ENCODE measurements around the gene ALPG. TPM values are rescaled to one million over a fixed set of nuclear protein-coding genes. Genes with fewer than 3 reads are reported as not detected.
A peak's percentile ranks its signal among the peaks of the same experiment; 100 is the strongest.

The ALPG gene
- total RNA-seq, 2 donors from 2014 or later, result not detected

DNA sequence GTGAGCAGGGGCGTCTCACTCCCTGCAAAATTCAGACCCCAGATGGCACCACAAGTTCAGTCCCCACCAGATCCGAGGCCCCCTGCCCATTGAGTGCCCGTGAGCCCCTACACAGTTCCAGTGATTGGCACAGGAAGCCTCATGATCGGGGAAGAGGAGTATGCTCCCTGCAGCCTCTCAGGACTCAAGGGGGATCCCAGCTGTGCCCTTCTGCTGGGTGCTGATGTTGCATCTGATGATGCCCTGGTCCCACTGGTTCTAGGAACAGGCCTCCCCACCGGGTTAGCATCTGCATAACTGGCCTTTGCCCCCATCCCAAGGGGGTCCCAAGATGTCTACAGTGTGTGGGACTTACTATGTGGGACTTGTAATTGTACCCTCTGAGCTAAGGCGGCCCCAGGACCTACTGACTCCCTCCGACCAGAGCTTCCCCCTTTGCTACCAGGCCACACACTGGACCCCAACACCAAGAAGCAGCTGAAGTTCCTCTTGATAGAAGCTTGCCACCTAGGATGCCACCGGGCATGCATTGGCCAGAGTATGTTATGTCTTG lies 8.6 kb downstream of the ALPG start:
- Histone ChIP-seq H3K27me3 (ENCODE audit: control insufficient read depth, insufficient read depth, low read length, poor library complexity, severe bottlenecking) (peaks cover 83% of the 10 kb centered on the region), H3K9me3 (ENCODE audit: control insufficient read depth, low read length) (no peaks in the 10 kb centered on the region), H3K27ac (ENCODE audit: low read depth, low read length) (no peak overlapping the region), H3K4me3 (ENCODE audit: low read length) (no peak overlapping the region), H3K9ac (ENCODE audit: extremely low read depth, low read length, poor library complexity, severe bottlenecking) (no peak overlapping the region), H3K4me1 (ENCODE audit: control insufficient read depth, insufficient read depth, low read length) (no peaks in the 10 kb centered on the region), H3K36me3 (ENCODE audit: control insufficient read depth, insufficient read depth, low read length) (no peaks in the 10 kb centered on the region)
- H3K4me3 Mint-ChIP-seq, result no peak overlapping the region
- TF ChIP-seq, protein P1, sequence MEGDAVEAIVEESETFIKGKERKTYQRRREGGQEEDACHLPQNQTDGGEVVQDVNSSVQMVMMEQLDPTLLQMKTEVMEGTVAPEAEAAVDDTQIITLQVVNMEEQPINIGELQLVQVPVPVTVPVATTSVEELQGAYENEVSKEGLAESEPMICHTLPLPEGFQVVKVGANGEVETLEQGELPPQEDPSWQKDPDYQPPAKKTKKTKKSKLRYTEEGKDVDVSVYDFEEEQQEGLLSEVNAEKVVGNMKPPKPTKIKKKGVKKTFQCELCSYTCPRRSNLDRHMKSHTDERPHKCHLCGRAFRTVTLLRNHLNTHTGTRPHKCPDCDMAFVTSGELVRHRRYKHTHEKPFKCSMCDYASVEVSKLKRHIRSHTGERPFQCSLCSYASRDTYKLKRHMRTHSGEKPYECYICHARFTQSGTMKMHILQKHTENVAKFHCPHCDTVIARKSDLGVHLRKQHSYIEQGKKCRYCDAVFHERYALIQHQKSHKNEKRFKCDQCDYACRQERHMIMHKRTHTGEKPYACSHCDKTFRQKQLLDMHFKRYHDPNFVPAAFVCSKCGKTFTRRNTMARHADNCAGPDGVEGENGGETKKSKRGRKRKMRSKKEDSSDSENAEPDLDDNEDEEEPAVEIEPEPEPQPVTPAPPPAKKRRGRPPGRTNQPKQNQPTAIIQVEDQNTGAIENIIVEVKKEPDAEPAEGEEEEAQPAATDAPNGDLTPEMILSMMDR (conservative IDR thresholded peaks at IDR 0.05), result no peak
- peak; percentile 30 for DNase-seq
- no peaks in the 10 kb centered on the region for H3K36me3 Mint-ChIP-seq (ENCODE audit: low read depth)
- H3K9me3 Mint-ChIP-seq, result no peaks in the 10 kb centered on the region
- 86 to 91% methylated on average over 4 to 8 of the region's 8 CpGs for WGBS, 2 experiments (ENCODE audit: insufficient coverage in 1 of 2, insufficient read length in 1 of 2)
- no peak overlapping the region for H3K27ac Mint-ChIP-seq
- H3K27me3 Mint-ChIP-seq (ENCODE audit: insufficient read depth), result peaks cover 65% of the 10 kb centered on the region
- H3K4me1 Mint-ChIP-seq, result peaks cover 3% of the 10 kb centered on the region

DNA sequence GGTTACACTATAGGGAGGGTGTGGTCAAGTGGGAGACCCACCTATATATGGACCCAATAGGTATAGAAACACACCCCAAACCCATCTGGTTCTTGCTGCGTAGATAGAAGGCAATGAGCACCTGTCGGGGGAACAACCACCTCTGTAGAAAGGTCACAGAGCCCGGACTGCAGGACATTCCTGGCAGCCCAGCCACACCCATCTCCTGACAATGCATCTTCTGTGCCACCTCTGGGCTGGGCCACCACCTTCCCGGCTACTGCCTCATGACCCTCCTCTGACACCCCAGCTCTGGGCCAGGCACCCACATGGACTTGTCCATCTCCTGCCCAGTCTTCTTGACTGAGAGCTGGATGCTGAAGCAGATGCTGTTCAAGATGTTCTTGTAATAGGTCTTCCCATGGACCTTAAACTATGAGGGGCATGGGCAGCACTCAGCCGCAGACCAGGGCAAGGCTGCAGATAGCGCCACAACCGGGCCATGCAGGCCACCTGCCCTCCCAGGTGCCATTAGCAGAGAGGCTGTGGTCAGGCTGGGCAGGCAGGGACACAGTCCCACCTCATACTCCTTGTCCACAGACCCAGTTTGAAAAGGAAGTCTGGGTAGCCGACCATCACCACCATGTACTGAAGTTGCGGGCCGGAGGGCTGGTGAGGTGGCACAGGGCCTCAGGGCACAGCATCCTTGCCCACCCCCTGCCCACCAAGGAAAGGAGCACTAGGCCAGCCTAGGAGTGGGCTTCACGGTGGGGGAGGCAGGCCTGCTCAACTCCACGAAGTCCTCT lies 9.3 kb downstream of the ALPG start:
- Mint-ChIP-seq H3K27ac (no peak overlapping the region), H3K36me3 (ENCODE audit: low read depth) (no peaks in the 10 kb centered on the region), H3K27me3 (ENCODE audit: insufficient read depth) (peaks cover 69% of the 10 kb centered on the region), H3K4me1 (peaks cover 3% of the 10 kb centered on the region), H3K4me3 (no peak overlapping the region), H3K9me3 (no peaks in the 10 kb centered on the region)
- WGBS, 2 experiments (ENCODE audit: insufficient coverage in 1 of 2, insufficient read length in 1 of 2), result 90 to 94% methylated on average over 7 to 12 of the region's 12 CpGs
- H3K27me3 ChIP-seq (ENCODE audit: control insufficient read depth, insufficient read depth, low read length, poor library complexity, severe bottlenecking), result peaks cover 87% of the 10 kb centered on the region
- H3K4me1 ChIP-seq (ENCODE audit: control insufficient read depth, insufficient read depth, low read length), result no peaks in the 10 kb centered on the region
- H3K27ac ChIP-seq (ENCODE audit: low read depth, low read length), result no peak overlapping the region
- DNase-seq, result peak; percentile 35
- TF ChIP-seq, protein P1 (conservative IDR thresholded peaks at IDR 0.05), result no peak
- no peaks in the 10 kb centered on the region for H3K36me3 ChIP-seq (ENCODE audit: control insufficient read depth, insufficient read depth, low read length)
- H3K4me3 ChIP-seq (ENCODE audit: low read length), result no peak overlapping the region
- no peaks in the 10 kb centered on the region for H3K9me3 ChIP-seq (ENCODE audit: control insufficient read depth, low read length)
- H3K9ac ChIP-seq (ENCODE audit: extremely low read depth, low read length, poor library complexity, severe bottlenecking), result no peak overlapping the region

DNA sequence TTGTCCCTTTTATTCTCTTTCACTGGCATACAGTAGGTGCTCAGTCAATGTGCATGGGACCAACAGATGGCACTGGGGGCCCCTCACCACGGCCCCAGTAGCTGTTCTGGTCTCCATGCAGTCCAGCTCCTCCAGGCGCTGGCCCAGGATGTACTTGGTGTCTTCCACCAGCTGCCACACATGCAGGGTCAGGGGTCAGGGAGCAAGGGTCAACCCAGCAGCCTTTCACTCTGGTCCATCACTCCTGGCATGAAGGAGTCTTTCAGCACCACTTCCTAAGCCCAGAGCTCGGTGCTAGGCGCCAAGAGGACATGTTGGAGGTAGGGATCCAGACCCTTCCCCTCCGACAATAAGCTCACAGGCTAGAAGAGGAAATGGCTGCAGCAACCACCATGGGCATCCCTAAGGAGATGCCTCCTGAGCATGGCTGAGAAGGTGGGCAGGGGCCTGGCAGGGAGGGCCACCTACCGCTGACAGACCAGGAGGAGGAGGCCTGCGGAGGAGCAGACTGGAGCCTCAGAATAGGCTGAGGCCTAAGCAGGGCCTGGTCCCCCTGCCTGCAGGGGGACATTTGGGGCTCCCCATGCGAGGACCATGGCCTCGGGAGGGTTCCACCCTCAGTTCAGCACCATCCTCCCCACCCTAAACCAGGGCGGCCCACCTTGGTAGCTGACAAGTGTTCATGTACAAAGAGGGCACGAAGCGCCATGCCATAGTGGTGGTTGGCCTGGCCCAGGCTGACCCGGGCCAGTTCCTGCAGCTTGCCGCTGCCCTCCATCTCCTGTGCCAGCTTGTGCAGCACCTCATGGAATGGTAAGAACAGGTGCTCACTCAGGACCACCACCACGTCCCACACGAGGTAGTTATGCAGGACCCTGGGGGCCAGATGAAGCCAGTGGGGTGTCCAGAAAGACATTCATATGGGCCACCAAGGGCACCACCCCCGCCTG lies 10.2 kb downstream of the ALPG start:
- Mint-ChIP-seq H3K4me3 (no peak overlapping the region), H3K36me3 (ENCODE audit: low read depth) (no peaks in the 10 kb centered on the region), H3K27me3 (ENCODE audit: insufficient read depth) (peaks cover 74% of the 10 kb centered on the region), H3K27ac (no peak overlapping the region), H3K9me3 (peaks cover 4% of the 10 kb centered on the region), H3K4me1 (peaks cover 3% of the 10 kb centered on the region)
- no peaks in the 10 kb centered on the region for H3K4me1 ChIP-seq (ENCODE audit: control insufficient read depth, insufficient read depth, low read length)
- no peaks in the 10 kb centered on the region for H3K36me3 ChIP-seq (ENCODE audit: control insufficient read depth, insufficient read depth, low read length)
- H3K4me3 ChIP-seq (ENCODE audit: low read length), result no peak overlapping the region
- H3K27ac ChIP-seq (ENCODE audit: low read depth, low read length), result no peak overlapping the region
- H3K9ac ChIP-seq (ENCODE audit: extremely low read depth, low read length, poor library complexity, severe bottlenecking), result no peak overlapping the region
- peaks cover 7% of the 10 kb centered on the region for H3K9me3 ChIP-seq (ENCODE audit: control insufficient read depth, low read length)
- TF ChIP-seq, protein P1 (conservative IDR thresholded peaks at IDR 0.05), result no peak
- 90 to 96% methylated on average over 8 to 17 of the region's 17 CpGs for WGBS, 2 experiments (ENCODE audit: insufficient coverage in 1 of 2, insufficient read length in 1 of 2)
- H3K27me3 ChIP-seq (ENCODE audit: control insufficient read depth, insufficient read depth, low read length, poor library complexity, severe bottlenecking), result peaks cover 95% of the 10 kb centered on the region
- DNase-seq, result peak; percentile 38
